Measurements from ENCODE around the gene CSRP1.
"Not testable (repeated sequence)": the region's sequence is repeated elsewhere in the genome, so short reads cannot be mapped to it uniquely, and the experiment has no call there.

CSRP1 gene

DNA sequence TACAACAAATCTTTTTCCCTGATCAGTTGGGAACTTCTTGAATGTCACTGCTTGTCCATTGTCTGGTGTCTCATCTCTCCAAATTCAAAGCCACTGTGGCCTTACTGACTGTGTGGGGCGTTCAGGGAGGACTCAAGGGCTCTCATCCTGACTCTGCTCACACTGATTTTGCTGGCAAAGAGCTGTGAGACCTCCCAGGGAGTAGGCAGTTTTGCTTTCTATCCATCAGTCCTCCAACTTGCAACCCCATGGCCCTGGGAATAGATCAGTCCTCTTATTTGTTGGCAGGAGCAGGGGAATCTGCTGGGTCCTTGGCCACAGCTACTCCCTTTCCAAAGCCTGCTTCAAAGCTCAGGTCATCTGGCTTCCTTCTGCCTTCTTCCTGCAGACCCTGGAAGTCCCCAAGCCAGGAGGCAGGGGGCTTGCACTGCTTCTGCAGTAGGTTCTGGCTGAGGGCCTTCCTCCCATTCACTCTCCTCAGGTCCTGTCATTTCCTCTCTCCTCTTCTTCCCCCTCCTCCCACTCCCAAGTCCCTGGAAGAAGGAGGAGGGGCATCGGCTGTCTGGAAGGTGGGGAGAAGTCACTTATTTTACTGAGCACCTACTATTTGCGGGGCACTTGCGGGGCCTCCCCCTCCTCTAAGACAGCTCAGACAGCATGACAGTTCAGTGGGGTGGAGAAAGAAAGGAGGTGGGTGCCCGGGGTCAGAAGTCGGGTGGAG lies 31.1 kb upstream of the CSRP1 start:
- no peak for DNase-seq (ENCODE audit: low read depth in 2 of 2)

DNA sequence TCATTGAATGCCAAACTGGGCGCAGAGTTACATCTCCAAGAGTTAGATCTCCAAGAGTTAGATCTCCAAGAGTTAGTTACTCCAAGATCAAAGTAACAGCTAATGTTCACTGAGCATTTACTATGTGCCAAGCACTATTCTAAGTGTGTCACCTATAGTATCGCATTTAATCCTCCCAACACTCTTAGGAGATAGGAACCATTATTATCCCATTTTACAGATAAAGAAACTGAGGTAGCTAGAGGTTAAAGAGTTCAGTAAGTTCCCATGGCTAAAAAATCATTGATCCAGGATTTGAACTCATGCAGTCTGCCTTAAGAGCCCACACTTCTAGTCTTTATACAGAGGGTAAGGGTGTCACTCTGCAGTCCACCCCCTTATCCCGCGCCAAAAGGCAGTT lies 30.5 kb upstream of the CSRP1 start:
- DNase-seq (ENCODE audit: low read depth in 2 of 2) = no peak

DNA sequence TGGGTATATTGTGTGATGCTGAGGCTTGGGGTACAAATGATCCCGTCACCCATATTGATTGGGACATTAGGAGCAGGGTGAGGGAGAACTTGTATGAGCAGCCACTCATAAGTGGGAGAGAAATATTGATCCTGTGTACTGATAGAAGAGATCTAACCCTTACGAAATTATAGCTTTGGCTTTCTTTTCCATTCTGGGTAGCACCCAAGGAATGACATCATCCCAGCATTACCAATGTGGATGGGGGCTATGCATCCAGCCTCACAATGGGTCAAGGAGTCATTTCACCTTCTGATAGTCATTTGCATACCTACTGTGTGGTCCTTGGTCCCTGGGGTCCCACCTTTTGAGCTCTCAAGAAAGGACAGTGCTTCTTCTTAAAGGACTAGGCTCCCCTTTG lies 30.1 kb upstream of the CSRP1 start:
- no peak for DNase-seq (ENCODE audit: low read depth in 2 of 2)

DNA sequence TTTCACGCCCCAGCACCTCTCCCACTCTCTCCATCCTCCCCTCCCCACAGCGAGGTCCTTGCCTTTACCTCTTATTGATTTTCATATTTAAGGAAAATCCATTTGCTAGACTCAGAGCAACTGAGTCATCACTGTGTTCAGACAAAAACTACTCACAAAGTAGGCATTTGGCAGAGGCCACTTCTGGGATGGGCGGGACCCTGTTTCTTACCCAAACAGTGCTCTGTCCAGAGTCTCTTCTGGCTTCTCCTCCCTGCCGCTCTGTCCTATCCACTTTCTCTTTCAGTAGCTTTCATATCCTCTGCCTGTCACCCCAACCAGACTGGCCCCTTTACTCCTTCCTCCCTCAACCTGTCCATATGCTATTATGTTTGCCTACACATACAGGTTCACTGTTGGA lies 29.6 kb upstream of the CSRP1 start:
- no peak for DNase-seq (ENCODE audit: low read depth in 2 of 2)

DNA sequence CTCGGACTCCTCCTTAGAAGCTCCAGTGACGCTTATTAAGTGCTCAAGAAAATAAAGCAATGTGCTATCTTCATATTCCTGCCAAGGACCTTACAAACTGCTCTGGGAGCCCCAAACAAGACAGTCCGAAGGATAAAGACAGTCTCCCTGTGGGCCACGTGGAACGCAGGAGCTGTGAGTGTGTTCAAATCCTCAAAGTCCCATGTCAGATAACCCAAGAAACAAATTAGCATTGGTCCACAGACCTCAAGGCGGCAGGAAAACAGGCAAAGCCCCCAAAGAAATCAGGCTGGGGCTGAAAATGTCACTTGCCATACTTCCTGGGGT lies 29.0 kb upstream of the CSRP1 start:
- no peak for DNase-seq (ENCODE audit: low read depth in 2 of 2)

DNA sequence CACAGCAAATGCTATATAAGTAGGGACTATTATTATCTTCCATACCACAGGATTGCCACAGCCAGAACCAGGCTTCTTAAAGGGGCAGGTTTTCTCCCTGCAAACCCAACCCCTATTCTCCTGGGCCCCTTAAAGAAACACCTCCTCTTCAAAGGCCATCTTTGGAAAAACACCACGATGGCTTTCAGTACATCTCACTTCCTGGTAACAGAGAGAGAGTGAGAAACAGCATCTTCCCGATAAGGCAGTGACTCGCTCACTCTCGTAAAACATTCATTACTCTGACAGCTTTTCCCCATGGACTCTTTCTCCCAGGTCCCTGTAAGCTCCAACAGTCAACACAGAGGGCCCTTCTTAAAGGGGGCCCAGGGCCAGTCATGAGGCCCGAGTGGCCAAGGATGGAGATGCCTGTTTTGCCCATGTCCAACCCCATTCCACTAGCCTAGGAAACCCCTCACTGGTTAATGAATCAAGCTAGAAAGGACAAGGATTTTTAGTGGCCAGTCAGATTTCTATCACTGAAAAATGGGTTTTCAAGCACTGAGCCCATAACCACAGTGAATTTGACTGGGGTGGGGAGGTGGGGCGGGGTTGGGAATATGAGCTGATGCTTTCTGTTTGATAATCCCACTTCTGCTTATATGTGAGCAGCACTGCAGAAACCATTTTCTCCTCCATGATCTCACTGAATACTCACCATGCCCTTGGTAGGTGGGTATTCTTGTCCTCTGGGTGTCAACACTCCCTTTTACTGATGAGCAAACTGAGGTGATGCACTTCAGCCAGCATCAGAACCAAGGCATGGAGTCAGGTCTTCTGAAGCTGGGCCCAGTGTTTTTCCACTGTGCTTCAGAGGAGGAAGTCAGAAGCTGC lies 28.4 kb upstream of the CSRP1 start:
- no peak for DNase-seq (ENCODE audit: low read depth in 2 of 2)

DNA sequence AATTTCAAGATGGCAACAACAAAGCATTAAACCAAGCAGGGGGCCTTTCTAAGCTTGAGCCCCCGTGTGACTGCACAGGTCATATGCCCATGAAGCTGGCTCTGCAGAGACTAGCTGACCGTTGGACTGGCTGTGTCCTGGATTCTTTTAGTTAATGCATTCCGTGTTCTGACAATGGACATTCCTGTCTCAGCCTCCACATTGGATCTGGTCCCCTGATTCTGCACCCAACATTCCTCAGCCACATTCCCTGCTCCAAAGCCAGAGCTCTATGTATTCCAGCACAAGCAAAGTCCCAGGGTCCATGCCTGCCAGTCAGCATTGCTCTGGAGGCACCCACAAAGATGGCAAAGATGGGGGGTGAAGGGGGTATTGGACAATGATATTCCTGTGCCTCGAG lies 26.9 kb upstream of the CSRP1 start:
- DNase-seq (ENCODE audit: low read depth in 2 of 2) = no peak

DNA sequence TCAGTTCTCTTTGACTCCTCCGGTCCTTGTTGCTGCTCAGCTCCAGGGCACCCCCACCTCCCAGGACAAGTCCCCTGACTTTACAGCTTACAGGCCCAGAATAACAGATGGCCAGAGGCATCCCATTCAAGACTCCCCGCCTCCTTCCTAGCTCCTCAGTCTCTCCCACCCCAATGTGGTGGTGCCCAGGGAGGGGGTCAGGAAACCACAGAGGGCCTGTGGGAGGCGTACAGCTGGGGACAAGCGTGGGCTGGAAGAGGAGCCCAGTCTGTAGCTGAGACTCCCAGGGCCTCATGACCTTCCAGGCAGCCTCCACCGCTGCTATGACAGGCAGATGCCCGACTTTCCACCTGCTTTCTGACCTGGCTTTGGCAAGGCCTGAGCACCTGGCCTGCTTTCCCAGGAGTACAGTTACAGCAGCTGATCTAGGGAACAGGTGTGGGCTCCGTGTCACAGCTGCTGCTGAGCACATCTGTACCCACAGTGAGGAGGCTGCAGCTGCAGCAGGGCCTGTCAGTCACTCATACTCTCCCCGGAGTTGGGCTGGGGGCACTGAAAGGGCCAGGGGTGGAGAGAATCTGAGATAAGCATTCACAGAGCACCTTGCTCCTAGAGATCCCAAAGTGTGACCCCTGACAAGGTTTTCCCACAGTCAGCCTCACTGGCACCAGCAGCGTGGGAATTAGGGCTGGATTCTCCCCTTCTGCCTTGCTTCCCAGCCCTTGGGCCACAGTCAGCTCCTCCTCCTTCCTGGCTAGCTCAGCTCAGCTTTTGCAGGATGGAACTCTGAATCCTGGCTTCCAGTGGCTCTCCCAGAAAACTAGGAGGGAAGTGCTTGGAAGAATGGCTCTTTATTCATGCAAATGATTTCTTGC lies 24.9 kb upstream of the CSRP1 start:
- DNase-seq (ENCODE audit: low read depth in 2 of 2) = no peak

DNA sequence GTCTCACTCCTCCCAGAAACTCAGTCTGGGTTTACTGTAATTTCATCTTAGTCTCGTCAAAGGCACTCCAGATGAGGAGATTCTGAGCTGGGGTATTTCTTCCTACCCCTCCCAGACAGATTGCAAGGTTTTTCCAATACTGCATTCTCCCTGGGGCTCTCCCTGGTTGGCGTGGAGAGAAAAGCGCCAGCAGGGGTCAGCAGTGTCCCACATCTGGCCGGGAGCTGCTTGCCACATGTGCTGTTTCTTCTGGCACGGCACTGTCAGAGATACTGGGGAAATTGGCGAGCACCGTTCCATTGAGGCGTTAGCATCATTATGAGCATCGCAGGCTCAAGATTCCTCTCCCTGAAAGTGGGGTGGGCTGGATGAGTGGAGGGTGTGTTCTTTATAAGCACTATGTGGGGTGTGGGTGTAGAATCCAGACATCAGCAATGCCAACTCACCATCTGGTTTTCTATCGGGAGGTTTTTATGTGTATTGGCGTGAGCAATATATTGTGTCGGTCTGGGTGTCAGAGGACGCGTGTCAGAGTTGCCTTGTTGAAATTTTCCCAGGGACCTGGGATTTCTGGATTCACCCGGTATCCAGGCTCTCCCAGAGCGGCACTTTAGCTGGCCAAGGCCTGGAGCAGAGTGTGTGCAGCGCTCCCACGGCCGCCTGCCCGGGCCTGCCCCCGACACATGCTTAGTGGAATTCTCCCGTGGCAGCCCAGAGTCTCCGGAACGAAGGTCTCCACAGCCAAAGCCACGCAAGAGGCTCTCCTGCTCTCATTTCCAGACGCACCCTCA lies 24.0 kb upstream of the CSRP1 start:
- peak in 1 of 2 donors; percentile 28 for DNase-seq (ENCODE audit: low read depth in 2 of 2)

DNA sequence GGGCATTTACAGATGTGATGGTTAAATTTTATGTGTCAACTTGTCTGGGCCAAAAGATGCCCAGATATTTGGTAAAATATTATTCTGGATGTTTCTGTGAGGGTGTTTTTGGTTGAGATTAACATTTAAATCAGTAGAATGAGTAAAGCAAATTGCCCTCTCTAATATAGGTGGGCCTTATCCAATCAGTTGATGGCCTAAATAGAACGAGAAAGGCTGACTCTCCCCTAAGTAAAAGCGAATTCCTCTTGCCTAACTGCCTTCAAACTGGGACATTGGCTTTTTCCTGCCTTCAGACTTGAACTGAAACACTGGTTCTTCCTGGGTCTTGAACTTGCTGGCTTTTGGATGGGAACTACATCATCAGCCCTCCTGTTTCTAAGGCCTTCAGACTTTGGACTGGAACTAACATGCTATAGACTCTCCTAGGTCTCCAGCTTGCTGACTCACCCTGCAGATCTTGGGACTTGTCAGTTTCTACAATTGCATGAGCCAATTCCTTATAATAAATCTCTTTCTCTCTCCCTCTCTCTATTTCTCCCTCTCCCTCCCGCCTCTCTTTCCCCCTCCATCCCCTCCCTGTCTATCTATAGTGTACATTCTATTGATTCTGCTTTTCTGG lies 21.8 kb upstream of the CSRP1 start:
- no peak for DNase-seq (ENCODE audit: low read depth in 2 of 2)

DNA sequence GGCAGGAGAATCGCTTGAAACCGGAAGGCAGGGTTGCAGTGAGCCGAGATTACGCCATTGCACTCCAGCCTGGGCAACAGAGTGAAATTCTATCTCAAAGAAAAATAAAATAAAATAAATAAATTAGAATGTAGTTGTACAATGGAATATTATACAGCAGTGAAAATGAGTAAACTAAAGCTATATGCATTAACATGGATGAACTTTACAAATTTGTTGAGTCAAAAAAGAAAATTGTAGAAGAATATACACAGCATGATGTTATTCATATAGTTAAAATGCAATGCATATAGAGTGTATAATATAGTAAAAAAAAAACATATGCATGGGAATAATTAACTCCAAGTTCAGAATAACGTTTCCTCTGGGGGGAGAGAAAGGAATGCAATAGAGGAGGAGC lies 21.0 kb upstream of the CSRP1 start:
- DNase-seq (ENCODE audit: low read depth in 2 of 2) = no peak

DNA sequence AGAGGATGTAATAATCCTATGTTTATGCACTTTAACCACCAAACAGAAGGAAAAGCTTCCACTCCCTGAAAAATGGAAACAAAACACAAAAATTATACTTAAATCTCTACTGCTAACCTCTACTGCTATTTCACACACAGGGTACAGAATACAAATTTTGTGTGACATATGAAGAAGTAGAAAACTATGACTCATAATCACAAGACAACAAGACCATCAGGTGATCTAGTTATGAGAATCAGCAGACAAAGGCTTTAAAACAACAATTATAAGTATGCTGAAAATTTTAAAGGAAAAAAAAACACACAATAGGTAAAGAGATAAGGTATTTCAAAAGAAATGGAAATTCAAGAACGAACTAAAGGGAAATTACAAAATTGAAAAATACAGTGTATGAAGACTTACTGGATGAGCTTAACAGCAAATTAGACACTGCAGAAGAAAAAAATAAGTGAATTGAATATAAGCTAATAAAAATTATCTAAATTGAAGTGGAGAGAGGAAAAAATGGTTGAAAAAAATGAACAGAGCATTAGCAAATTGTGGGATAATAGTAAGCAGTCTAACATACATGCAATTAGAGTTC lies 18.4 kb upstream of the CSRP1 start:
- DNase-seq (ENCODE audit: low read depth in 2 of 2) = no peak

DNA sequence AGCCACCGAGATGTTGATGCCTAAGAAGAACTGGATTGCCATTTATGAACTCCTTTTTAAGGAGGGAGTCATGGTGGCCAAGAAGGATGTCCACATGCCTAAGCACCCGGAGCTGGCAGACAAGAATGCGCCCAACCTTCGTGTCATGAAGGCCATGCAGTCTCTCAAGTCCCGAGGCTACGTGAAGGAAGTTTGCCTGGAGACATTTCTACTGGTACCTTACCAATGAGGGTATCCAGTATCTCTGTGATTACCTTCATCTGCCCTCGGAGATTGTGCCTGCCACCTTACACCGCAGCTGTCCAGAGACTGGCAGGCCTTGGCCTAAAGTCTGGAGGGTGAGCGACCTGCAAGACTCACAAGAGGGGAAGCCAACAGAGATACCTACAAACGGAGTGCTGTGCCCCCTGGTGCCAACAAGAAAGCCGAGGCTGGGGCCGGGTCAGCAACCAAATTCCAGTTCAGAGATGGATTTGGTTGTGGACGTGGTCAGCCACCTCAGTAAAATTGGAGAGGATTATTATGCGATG lies 13.2 kb upstream of the CSRP1 start:
- DNase-seq (ENCODE audit: low read depth in 2 of 2) = not testable (repeated sequence)

DNA sequence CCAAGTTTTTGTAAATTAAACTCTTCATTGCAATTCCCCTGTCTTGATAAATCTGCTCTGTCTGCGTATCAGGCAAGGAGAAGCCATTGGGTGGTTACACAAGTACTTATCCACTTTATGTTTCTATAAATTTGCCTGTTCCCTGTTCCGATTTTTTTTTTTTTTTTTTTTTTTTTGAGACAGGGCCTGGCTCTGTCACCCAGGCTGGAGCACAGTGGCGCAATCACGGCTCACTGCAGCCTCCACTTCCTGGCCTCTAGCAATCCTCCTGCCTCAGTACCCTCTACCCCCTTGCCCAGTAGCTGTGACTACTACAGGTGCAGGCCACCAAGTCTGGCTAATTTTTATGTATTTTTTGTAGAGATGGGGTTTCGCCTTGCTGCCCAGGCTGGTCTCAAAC lies 11.1 kb upstream of the CSRP1 start:
- DNase-seq (ENCODE audit: low read depth in 2 of 2) = no peak

DNA sequence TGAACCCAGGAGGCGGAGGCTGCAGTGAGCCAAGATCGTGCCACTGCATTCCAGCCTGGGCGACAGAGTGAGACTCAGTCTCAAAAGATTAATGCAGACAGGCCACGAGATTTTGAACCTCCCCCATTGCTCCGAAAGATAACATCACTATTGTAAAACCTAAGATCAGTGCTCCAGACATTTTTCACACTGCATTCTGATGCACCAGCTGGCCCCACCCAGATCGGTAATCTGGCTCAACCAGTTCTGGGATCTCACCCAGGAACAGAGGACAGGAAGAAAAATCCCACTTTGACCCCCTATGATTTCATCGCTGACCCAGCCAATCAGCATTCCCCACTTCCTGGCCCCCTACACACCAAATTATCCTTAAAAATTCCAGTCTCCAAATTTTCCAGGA lies 10.7 kb upstream of the CSRP1 start:
- no peak for DNase-seq (ENCODE audit: low read depth in 2 of 2)

DNA sequence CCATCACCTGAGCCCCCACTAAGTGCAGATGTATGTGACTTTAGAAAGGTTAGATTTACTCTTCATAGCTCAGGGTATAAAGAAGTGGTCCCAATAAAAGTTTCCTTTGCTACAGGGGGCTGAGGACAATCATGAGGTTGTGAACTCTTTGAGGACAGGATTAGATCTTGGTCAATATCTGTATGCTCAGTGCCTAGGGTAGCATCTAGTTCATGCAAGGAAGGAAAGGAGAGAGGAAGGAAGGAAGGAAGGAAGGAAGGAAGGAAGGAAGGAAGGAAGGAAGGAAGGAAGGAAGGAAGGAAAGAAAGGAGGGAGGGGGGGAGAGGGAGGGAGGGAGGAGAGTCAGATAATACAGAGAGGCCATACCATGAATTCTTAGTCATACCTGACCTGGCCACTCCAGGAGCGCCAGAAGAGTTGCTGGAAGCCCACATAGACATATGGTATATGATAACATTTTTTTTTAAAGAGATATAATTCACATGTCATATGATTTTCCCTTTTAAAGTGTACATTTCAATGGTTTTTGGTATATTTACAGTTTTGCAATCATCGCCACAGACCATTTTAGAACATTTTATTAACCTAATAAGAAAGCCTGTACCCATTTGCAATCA lies 9.7 kb upstream of the CSRP1 start:
- no peak for DNase-seq (ENCODE audit: low read depth in 2 of 2)

DNA sequence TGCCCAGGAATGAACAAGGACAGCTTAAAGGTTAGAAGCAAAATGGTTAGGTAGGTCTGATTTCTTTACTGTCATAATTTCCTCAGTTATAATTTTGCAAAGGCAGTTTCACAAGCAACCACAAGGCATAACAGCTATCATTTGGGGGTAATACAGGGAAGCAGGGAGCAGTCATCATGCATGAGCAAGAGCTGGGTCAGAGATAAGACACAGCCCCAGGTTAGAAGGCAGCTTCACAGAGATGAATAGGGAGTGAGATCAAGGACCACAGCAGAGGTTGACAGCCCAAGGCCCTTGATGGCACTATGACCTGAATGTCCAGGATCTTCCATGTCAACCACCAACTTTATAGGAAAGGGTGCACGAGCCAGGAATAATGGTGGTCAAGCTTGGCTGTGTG lies 9.0 kb upstream of the CSRP1 start:
- DNase-seq (ENCODE audit: low read depth in 2 of 2) = no peak

DNA sequence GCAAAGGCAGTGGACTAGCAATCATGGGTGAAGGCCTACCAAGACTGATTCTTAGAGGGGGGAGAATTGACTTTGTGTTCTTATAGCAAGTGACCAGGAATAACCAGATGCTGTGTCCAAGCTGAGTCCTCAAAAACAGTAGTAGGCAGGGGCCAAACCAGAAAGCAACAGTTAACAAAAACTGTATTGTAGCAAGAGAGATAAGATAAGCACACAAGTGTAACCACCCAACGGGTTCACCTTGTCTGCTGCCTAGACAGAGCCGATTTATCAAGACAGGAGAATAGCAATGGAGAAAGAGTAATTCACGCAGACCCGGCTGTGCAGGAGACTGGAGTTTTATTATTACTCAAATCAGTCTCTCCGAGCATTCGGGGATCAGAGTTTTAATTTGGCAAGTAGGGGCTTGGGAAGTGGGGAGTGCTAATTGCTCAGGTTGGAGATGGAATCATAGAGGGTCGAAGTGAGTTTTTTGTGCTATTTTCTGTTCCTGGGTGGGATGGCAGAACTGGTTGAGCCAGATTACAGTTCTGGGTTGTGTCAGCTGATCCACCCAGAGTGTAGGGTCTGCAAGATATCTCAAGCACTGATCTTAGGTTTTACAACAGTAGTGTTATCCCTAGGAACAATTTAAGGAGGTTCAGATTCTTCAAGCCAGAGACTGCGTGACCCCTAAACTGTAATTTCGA lies 8.3 kb upstream of the CSRP1 start:
- no peak for DNase-seq (ENCODE audit: low read depth in 2 of 2)

DNA sequence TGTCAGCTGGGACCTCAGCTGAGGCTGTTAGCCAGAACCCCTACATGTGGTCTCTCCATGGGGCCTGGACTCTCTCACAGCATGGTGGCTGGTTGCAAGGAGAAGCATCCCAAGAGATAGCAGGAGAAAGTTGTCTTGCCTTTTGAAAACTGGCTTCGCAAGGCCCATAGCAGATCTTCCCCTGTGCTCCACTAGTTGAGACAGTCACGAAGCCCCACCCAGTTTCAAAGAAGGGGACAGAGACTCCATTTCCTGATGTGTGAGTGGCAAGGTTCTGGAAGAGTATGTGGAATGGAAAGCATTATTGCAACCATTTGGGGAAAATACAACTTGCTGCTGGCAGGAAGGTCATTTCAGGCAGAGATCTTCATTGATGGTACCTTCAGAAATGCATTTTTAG lies 7.5 kb upstream of the CSRP1 start:
- no peak for DNase-seq (ENCODE audit: low read depth in 2 of 2)

Measured in stimulated activated CD8-positive, alpha-beta memory T cell treated with anti-CD3 and anti-CD28 coated beads, Interleukin-15, amount 100 ng/mL, for 48 hours (primary cell).